ENCODE measurements around the gene HIVEP1. TPM values are rescaled to one million over a fixed set of nuclear protein-coding genes. Genes with fewer than 3 reads are reported as not detected.

Gene HIVEP1
- total RNA-seq, 2 donors from 2014 or later, result 12.5 to 15.2 TPM

GRCh38 chr6:12069891-12070529 is 57.9 kb downstream of the HIVEP1 start:
- Histone ChIP-seq H3K27ac (no peak overlapping the region), H3K27me3 (no peaks in the 10 kb centered on the region), H3K4me1 (peaks cover 19% of the 10 kb centered on the region), H3K9me3 (no peaks in the 10 kb centered on the region), H3K4me3 (no peak overlapping the region), H3K36me3 (replicated peaks in 1 of 2; ENCODE audit: insufficient read depth in 1 of 2, low read depth in 2 of 2) (no peaks in the 10 kb centered on the region)
- DNase-seq (no peak), ATAC-seq (no peak)
- 90 to 96% methylated on average over 9 of the region's 9 CpGs for WGBS, 2 donors
- intact Hi-C loops (cut with DNase I), result no loop called here
- TF ChIP-seq POLR2A (IDR thresholded peaks at IDR 0.05) (no peak), CTCF (IDR thresholded peaks at IDR 0.05) (no peak)

DNA sequence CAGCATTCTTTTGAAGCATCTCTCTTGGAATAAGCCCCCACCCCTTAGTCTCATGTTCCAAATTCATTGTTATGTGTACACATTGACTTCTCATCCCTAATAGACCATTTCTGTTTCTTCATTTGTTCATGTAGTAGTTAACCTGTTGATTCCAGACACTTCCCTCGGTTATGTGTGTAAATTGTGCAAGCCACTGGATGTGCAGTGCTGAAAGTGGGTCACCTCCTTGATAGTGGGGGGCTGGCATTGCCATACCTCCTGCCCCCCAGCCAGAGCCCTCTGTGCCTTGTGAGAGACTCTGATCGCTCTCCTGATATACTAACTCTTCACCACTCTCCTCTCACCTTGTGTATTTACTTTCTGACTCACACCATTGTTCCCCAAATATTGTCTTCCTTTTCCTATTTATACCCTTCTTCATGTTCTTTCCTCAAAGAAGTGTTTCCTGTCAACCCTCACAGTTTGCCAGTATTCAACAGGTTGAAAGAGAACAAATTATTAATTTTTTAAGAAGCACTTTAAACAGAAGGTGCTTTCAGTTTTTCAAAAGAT is 59.0 kb downstream of the HIVEP1 start:
- H3K27ac ChIP-seq, result no peak overlapping the region
- H3K9me3 ChIP-seq, result no peaks in the 10 kb centered on the region
- ATAC-seq (no peak), DNase-seq (no peak)
- TF ChIP-seq POLR2A (IDR thresholded peaks at IDR 0.05), result no peak
- no peak for TF ChIP-seq CTCF (IDR thresholded peaks at IDR 0.05)
- no peak overlapping the region for H3K4me3 ChIP-seq
- no peaks in the 10 kb centered on the region for H3K36me3 ChIP-seq (replicated peaks in 1 of 2; ENCODE audit: insufficient read depth in 1 of 2, low read depth in 2 of 2)
- WGBS, 2 donors, result 82 to 83% methylated on average over 2 of the region's 2 CpGs
- H3K27me3 ChIP-seq, result no peaks in the 10 kb centered on the region
- peaks cover 13% of the 10 kb centered on the region for H3K4me1 ChIP-seq
- intact Hi-C loops (cut with DNase I), result no loop called here

DNA sequence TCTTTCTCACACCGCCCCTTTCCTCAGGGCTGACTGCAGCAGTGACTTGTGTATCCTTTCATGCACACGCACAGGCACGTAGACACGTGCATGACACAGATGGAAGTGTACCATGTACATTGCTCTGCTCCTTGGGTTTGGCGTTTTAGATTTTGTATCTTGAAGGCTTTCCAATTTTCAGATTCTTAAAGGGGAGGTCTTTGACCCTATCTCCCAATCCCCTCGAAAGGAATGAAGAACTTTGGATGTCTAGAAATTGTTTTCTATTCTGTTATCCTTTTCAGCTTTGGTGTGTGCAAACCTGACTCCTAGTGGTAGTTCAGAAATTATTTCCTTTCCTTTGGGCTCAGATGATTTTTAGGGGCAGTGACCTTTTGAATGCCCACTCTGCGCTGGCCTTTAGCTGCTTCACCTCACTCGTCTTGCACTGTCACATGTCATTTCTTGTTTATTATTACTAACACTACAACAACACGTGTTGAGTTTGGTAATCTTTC is 63.0 kb downstream of the HIVEP1 start:
- H3K27ac ChIP-seq, result no peak overlapping the region
- no peak overlapping the region for H3K4me3 ChIP-seq
- ATAC-seq (no peak), DNase-seq (peak in 1 of 4 donors; percentile 19)
- WGBS, 2 donors, result 45 to 58% methylated on average over 9 of the region's 9 CpGs
- intact Hi-C loops (cut with DNase I), result no loop called here
- peaks cover 9% of the 10 kb centered on the region for H3K4me1 ChIP-seq
- TF ChIP-seq CTCF (IDR thresholded peaks at IDR 0.05) (peak; percentile 12 to 54 (median 40)), POLR2A (IDR thresholded peaks at IDR 0.05) (no peak)
- no peaks in the 10 kb centered on the region for H3K9me3 ChIP-seq
- no peaks in the 10 kb centered on the region for H3K36me3 ChIP-seq (replicated peaks in 1 of 2; ENCODE audit: insufficient read depth in 1 of 2, low read depth in 2 of 2)
- H3K27me3 ChIP-seq, result no peaks in the 10 kb centered on the region

GRCh38 chr6:12077021-12077710 is 65.1 kb downstream of the HIVEP1 start:
- Histone ChIP-seq H3K27me3 (no peaks in the 10 kb centered on the region), H3K4me1 (peaks cover 4% of the 10 kb centered on the region), H3K36me3 (replicated peaks in 1 of 2; ENCODE audit: insufficient read depth in 1 of 2, low read depth in 2 of 2) (no peaks in the 10 kb centered on the region), H3K27ac (no peak overlapping the region), H3K9me3 (no peaks in the 10 kb centered on the region), H3K4me3 (no peak overlapping the region)
- WGBS, 2 donors, result 86 to 88% methylated on average over 9 of the region's 9 CpGs
- DNase-seq (no peak), ATAC-seq (no peak)
- intact Hi-C loops (cut with DNase I), result no loop called here
- TF ChIP-seq CTCF (IDR thresholded peaks at IDR 0.05) (no peak), POLR2A (IDR thresholded peaks at IDR 0.05) (no peak)

Data from body of pancreas (tissue), 4 donors.